HG02763 (cell line): ENCODE measurements around the gene RIMS1.

Experiments
- ATAC-seq: cut with Tn5 transposase; IDR thresholded peaks from one replicate; pipeline ENCODE4 v1.9.1; 2021; ENCODE audit warnings: mild to moderate bottlenecking, moderate library complexity; ENCODE audit not compliant: unreplicated experiment

The RIMS1 gene

GRCh38 chr6:72410769-72411168 is 524.4 kb downstream of the RIMS1 start:
- no peak for ATAC-seq

GRCh38 chr6:72411872-72412708 is 525.7 kb downstream of the RIMS1 start:
- ATAC-seq: peak; percentile 85

GRCh38 chr6:72412709-72413044 is 526.3 kb downstream of the RIMS1 start:
- no peak for ATAC-seq

GRCh38 chr6:72413884-72414283 is 527.5 kb downstream of the RIMS1 start:
- no peak for ATAC-seq

DNA sequence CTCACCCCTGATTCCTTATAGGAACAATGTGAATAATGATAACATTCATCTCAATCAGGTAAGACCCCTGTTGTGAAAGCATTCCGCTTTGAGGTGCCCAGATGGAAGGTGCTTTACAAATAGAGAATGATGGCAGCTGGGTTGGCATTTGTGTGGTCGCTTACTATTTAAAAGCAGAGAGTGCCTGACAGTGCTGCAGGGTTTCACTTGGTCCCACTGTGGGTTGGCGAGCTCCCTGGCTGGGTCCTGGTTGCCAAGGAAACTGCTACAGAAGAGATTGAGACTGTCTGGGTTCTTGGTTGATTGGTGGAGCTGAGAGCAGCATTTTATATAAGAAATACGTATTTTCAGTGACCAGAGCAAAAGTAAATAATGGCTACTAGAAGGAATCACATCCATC is 528.3 kb downstream of the RIMS1 start:
- no peak for ATAC-seq

GRCh38 chr6:72416744-72417465 is 530.6 kb downstream of the RIMS1 start:
- no peak for ATAC-seq

DNA sequence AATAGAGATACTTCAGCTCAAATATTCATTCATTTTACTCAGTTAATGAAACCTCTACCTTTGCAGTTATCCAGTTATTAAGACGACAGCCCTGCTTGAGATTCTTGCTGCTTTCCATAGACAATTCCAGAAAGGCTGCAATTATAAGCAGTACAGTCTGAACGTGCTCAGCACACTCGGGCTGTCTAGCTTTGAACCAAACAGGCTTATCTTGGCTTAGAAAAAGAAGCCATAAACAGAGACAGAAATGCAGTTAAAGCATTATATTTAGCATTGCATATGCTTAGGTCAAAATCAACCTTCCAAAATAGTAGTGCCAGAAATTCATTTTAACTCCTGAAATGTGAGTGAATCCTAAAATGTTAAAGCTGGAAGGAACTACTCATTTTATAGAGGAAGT is 531.4 kb downstream of the RIMS1 start:
- no peak for ATAC-seq

- ATAC-seq: no peak
Observed at GRCh38 chr6:72418495-72418894, 532.1 kb downstream of the RIMS1 start.

- no peak for ATAC-seq
Observed at GRCh38 chr6:72419966-72420365, 533.6 kb downstream of the RIMS1 start.

DNA sequence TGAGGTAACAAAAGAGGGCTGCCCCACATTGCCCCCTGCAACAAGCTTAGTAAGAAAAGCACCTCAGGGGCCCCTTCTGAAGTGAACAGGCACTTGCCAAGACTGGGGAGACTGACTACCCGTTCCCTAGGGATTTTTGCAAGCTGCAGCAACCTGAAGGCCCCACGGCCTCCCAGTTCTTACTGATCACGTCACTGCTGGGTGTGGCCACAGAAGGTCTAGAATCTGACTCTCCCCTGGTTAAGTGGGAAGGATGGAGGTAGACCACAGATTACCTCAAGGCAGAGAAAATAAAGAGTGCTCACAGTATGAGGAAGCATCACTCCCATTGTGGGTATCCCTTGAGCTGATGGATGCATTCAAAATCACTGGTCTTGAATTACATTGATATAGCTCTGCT is 534.1 kb downstream of the RIMS1 start:
- no peak for ATAC-seq

- ATAC-seq: no peak
Observed at GRCh38 chr6:72421387-72421786, 535.0 kb downstream of the RIMS1 start.

- ATAC-seq: no peak
Observed at GRCh38 chr6:72422171-72422570, 535.8 kb downstream of the RIMS1 start.

DNA sequence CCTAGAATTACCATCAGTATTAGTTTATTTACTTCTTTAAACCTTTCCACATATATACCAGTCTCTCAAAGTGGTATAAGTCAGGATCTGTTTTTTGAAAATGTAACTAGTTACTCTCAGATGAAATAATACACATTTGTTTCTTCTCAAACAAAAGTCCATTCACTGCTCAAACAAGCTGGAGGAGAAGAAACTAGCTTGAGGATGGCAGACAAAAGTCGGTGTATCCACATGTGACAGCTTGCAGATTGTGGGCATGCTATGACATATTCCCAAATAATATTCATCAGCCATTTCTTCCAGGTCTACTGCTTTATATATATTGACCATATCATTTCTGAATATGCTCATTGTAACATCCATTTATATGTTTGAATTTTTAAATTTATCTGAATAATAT is 538.1 kb downstream of the RIMS1 start:
- no peak for ATAC-seq

DNA sequence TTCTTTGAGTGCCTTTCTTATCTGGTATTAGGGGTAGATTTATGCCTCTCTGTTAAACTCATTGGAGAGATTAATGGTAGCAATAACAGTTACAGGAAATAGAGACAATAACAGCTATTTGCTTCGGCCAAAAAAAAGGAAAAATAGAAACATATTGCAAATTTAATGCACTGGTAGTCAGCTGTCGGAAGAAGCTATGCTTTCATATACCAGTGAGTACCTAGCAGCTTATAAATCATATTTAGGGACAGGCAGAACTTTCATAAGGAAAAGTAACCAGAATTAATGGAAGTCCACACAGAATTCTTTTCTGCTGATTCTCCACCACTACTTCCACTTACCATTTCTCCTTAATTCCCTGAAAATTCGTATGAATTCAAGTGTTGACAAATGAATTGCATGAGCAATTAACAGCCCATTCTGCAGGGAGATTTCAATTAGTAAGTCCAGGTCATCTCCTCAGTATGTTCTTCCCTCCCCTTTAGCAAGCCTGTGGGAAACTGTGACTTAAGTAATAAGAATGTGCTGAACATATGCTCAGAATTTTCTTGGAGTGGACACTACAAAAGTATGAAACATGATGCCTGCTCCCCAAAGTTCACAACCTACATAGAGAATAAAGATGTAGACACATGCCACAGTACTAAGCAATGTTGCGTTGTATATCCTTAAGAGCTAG is 538.8 kb downstream of the RIMS1 start:
- no peak for ATAC-seq

- no peak for ATAC-seq
Observed at GRCh38 chr6:72440611-72441010, 554.3 kb downstream of the RIMS1 start.

DNA sequence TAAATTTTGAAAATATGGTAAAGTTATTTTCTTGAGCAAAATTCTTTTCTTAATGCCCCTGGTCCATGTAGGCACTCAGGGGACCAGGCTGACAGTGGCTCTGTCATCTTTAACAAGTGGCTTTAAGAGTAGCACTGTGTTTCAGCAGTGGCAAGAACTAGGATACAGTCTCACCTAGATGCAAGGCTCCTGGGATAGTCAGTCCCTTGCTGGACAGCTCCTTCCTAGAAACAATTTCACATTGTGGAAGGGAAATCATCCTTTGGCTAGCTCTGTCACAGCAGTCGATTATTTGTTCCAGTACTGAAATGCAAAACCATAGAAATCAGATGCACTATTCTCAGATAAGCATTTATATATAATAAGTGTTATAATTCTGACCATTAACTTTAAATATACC is 560.1 kb downstream of the RIMS1 start:
- ATAC-seq: no peak
